HL-60 (cell line): ENCODE results near the gene AVEN.

ENCODE experiments used
- CTCF ChIP-seq: IDR thresholded peaks from one replicate; pipeline ENCODE4 v1.5.1; 2011; ENCODE audit warnings: low read length, control low read depth, inconsistent platforms; ENCODE audit not compliant: insufficient read depth
- GABPA ChIP-seq: IDR thresholded peaks from 2 replicates; pipeline ENCODE4 v1.6.1; 2012; ENCODE audit warnings: low read depth
- POLR2AphosphoS5 ChIP-seq: IDR thresholded peaks from 2 replicates; pipeline ENCODE4 v1.6.1; 2012; ENCODE audit warnings: low read depth
- TF ChIP-seq, protein P1 (sequence below): IDR thresholded peaks from 2 replicates; pipeline ENCODE4 v1.6.1; 2012; ENCODE audit warnings: low read depth; ENCODE audit not compliant: insufficient replicate concordance

GRCh38 chr15:34010921-34011320 lies 28.1 kb downstream of the AVEN start:
- no peak for TF ChIP-seq CTCF
- TF ChIP-seq, protein P1, sequence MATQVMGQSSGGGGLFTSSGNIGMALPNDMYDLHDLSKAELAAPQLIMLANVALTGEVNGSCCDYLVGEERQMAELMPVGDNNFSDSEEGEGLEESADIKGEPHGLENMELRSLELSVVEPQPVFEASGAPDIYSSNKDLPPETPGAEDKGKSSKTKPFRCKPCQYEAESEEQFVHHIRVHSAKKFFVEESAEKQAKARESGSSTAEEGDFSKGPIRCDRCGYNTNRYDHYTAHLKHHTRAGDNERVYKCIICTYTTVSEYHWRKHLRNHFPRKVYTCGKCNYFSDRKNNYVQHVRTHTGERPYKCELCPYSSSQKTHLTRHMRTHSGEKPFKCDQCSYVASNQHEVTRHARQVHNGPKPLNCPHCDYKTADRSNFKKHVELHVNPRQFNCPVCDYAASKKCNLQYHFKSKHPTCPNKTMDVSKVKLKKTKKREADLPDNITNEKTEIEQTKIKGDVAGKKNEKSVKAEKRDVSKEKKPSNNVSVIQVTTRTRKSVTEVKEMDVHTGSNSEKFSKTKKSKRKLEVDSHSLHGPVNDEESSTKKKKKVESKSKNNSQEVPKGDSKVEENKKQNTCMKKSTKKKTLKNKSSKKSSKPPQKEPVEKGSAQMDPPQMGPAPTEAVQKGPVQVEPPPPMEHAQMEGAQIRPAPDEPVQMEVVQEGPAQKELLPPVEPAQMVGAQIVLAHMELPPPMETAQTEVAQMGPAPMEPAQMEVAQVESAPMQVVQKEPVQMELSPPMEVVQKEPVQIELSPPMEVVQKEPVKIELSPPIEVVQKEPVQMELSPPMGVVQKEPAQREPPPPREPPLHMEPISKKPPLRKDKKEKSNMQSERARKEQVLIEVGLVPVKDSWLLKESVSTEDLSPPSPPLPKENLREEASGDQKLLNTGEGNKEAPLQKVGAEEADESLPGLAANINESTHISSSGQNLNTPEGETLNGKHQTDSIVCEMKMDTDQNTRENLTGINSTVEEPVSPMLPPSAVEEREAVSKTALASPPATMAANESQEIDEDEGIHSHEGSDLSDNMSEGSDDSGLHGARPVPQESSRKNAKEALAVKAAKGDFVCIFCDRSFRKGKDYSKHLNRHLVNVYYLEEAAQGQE: no peak
- TF ChIP-seq POLR2AphosphoS5: no peak
- TF ChIP-seq GABPA: no peak
